ENCODE measurements around the gene TRMT2A.

DNA sequence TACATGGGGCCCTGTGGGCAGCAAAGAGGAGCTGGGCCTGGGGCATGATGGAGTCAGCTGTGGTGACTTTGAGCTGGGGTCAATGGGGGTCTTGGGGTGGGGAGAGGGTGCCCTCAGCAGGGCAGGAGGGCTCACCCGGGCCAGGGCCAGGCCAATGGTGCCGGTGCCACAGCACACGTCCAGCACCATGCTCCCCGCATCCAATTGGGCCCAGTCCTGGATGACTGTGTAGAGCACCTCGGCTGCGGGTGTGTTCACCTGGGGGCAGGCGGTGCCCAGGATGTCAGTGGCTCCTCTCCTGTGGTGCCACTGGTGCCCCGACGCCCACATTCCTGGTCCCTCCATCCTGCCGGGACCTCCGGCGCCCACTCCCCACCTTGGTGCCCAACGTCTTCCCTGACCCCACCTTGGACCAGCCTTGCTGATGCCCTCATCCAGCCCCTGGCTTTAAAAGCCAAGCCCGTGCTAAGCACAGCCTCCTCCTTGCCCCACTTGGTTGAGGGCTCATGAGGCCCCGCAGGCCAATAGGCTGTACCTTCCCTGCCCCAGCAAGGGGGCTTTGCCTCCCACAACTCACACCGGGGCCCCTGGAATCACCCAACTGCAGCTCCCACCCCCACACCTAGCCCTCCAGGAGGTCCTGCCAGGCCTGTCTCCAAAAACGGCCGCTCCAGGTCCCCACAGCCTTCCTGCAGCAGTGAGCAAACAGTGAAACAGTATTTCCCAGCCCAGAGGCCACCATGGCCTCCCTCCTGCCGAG lies 3.3 kb downstream of the TRMT2A start:
- TF ChIP-seq, protein P1, sequence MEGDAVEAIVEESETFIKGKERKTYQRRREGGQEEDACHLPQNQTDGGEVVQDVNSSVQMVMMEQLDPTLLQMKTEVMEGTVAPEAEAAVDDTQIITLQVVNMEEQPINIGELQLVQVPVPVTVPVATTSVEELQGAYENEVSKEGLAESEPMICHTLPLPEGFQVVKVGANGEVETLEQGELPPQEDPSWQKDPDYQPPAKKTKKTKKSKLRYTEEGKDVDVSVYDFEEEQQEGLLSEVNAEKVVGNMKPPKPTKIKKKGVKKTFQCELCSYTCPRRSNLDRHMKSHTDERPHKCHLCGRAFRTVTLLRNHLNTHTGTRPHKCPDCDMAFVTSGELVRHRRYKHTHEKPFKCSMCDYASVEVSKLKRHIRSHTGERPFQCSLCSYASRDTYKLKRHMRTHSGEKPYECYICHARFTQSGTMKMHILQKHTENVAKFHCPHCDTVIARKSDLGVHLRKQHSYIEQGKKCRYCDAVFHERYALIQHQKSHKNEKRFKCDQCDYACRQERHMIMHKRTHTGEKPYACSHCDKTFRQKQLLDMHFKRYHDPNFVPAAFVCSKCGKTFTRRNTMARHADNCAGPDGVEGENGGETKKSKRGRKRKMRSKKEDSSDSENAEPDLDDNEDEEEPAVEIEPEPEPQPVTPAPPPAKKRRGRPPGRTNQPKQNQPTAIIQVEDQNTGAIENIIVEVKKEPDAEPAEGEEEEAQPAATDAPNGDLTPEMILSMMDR (optimal IDR thresholded peaks at IDR 0.05 in 1 of 3, IDR thresholded peaks at IDR 0.05 in 1 of 3, conservative IDR thresholded peaks at IDR 0.05 in 1 of 3; ENCODE audit: extremely low read depth in 1 of 3, insufficient read depth in 2 of 3, low read length in 3 of 3), result no peak
- TF ChIP-seq EZH2 (IDR thresholded peaks at IDR 0.05; ENCODE audit: low read length), result no peak

Measured in keratinocyte (primary cell).